Adrenal gland (tissue), 12 donors: ENCODE data around the gene SPAG9. TPM values are rescaled to one million over a fixed set of nuclear protein-coding genes. Genes with fewer than 3 reads are reported as not detected.
"Not testable (repeated sequence)": the region's sequence is repeated elsewhere in the genome, so short reads cannot be mapped to it uniquely, and the experiment has no call there.

Experiments
- DNase-seq, 7 donors: peaks; one replicate each; pipeline ENCODE4 v3.0.0-alpha.2; 2019 to 2020
- H3K27ac ChIP-seq, 5 donors: fragments of 200-600 bp; sonication (generic) in 4 of 5; 1 replicate in 3 of 5; 2 replicates in 2 of 5; pipeline versions ENCODE4 v1.5.1 to v1.8.0; 2016 to 2020; ENCODE audit warnings: mild to moderate bottlenecking in 1 of 5
- H3K27me3 ChIP-seq: fragments of 200-600 bp; 2 replicates; pipeline ENCODE4 v1.8.0; 2021
- H3K36me3 ChIP-seq, 2 donors: fragments of 200-600 bp; replicated peaks in 1 of 2; 1 replicate in 1 of 2; 2 replicates in 1 of 2; pipeline versions ENCODE4 v1.5.1 to v1.8.0; 2018 to 2022
- H3K4me1 ChIP-seq, 2 donors: fragments of 200-600 bp; replicated peaks in 1 of 2; 1 replicate in 1 of 2; 2 replicates in 1 of 2; pipeline versions ENCODE4 v1.5.1 to v1.8.0; 2018 to 2021
- H3K4me3 ChIP-seq, 4 donors: fragments of 200-600 bp; sonication (generic) in 3 of 4; one replicate each; pipeline ENCODE4 v1.5.1; 2016 to 2018
- H3K9me3 ChIP-seq, 3 donors: fragments of 200-600 bp; sonication (generic) in 1 of 3; replicated peaks in 1 of 3; 1 replicate in 2 of 3; 2 replicates in 1 of 3; pipeline versions ENCODE4 v1.5.1 to v1.8.0; 2016 to 2021
- CTCF ChIP-seq, 6 experiments: fragments of 450-650 bp in 4 of 6; fragments of 200-600 bp in 2 of 6; sonication (generic) in 1 of 6; IDR thresholded peaks; 1 replicate in 5 of 6; 2 replicates in 1 of 6; pipeline versions ENCODE4 v1.5.1 to v1.8.0; 2016 to 2021; ENCODE audit warnings: antibody characterized with exemption in 6 of 6, mild to moderate bottlenecking in 2 of 6, moderate library complexity in 1 of 6
- POLR2A ChIP-seq, 2 donors: fragments of 450-650 bp; IDR thresholded peaks; one replicate each; pipeline ENCODE4 v1.6.1; 2017; ENCODE audit warnings: antibody characterized with exemption in 2 of 2, mild to moderate bottlenecking in 2 of 2, moderate library complexity in 1 of 2
- WGBS, 4 donors: extraction: QIAGEN DNeasy Blood & Tissue Kit in 2 of 4; methylation state at CpG; one replicate each; pipeline versions ENCODE4 v1.1.5 to v1.1.7; 2013 to 2017; 5-methylcytosine and 5-hydroxymethylcytosine counted together
- intact Hi-C, 2 donors: fragments of 100-400 bp; cut with DNase I; formaldehyde crosslinking; loops; one replicate each; pipeline versions ENCODE4 v1.14.1 to v1.15.0; 2022 to 2023
- polyA plus RNA-seq, 3 donors: library from polyadenylated mRNA; stranded (reverse); fragments of 200-250 nt in 2 of 3; fragments of 350-450 nt in 1 of 3; fragmentation: Illumina TruSeq in 1 of 3; extraction: RNeasy Lipid Tissue Mini Kit (QIAGEN cat#74804) in 1 of 3; gene quantifications; one replicate each; pipeline ENCODE4 v1.2.3, GENCODE V29; 2013 to 2014
- total RNA-seq, 9 donors: library from RNA; depleted of rRNA in 4 of 9; stranded (reverse); fragments of >200 nt in 4 of 9; fragments of 120-200 nt in 1 of 9; fragmentation: NEBNext Ultra II Directional in 1 of 9; extraction: Animal tissue kit (Norgen Biotek cat#: 25700) in 1 of 9; gene quantifications; one replicate each; pipeline versions ENCODE4 v1.1.0 to v1.2.4, GENCODE V29; 2013 to 2023
- donor health status: healthy with polysubstance abuse.
- donor health status: Bipolar disorder and iron deficiency.
- donor health status: DM: yes; HTN: yes; CAD: no.
- donor health status: DM: no; HTN: no; CAD: no.
- donor health status: DM: no; HTN: no; CAD: no.
- donor health status: DM: yes; HTN: yes; CAD: no.

SPAG9 gene
- total and polyA plus RNA-seq, 12 donors = 23.5 to 99.8 (median 62.9) TPM

- Histone ChIP-seq H3K4me1 (peaks cover 26 to 29% of the 10 kb centered on the region in 2 donors), H3K27ac (peak overlapping the region in 3 of 5 donors; percentile 99 to 100 (median 100)), H3K36me3 (no peaks in the 10 kb centered on the region), H3K27me3 (no peaks in the 10 kb centered on the region), H3K9me3 (no peaks in the 10 kb centered on the region), H3K4me3 (peak overlapping the region in 1 of 4 donors; percentile 84)
- TF ChIP-seq CTCF (IDR thresholded peaks at IDR 0.05) (no peak), POLR2A (IDR thresholded peaks at IDR 0.05) (no peak)
- DNase-seq = peak in 5 of 7 donors; percentile 18 to 70 (median 42)
- intact Hi-C loops = loop anchor here in 1 of 2 donors (10.0 kb wide), 1 partner anchor 64 kb away; no protein-coding TSS in a partner anchor
- 49 to 52% (median 51%) methylated on average over 14 of the region's 14 CpGs for WGBS, 4 donors
These were observed 2.1 kb downstream of the SPAG9 start for GRCh38 chr17:51118330-51119195.

- intact Hi-C loops = loop anchor here in 1 of 2 donors (10.0 kb wide), 1 partner anchor 60 kb away; no protein-coding TSS in a partner anchor
- Histone ChIP-seq H3K36me3 (no peaks in the 10 kb centered on the region), H3K9me3 (no peaks in the 10 kb centered on the region), H3K4me3 (no peak overlapping the region), H3K4me1 (peaks cover 30 to 39% of the 10 kb centered on the region in 2 donors), H3K27ac (no peak overlapping the region), H3K27me3 (no peaks in the 10 kb centered on the region)
- TF ChIP-seq CTCF (IDR thresholded peaks at IDR 0.05) = no peak
- no peak for TF ChIP-seq POLR2A (IDR thresholded peaks at IDR 0.05)
- WGBS, 4 donors = 86 to 91% (median 89%) methylated on average over 4 of the region's 4 CpGs
- no peak for DNase-seq
These were observed 5.5 kb downstream of the SPAG9 start for GRCh38 chr17:51115179-51115578.

- not testable (repeated sequence) for H3K4me3 ChIP-seq, H3K9me3 ChIP-seq, H3K36me3 ChIP-seq, H3K27me3 ChIP-seq
- Histone ChIP-seq H3K27ac (peak overlapping the region in 4 of 5 donors; percentile 47 to 65 (median 56)), H3K4me1 (peaks cover 15 to 20% of the 10 kb centered on the region in 2 donors)
- intact Hi-C loops = loop anchor here in 1 of 2 donors (10.0 kb wide), 1 partner anchor 58 kb away; no protein-coding TSS in a partner anchor
- peak; percentile 62 to 91 (median 84) for DNase-seq
- 57 to 64% (median 62%) methylated on average over 15 to 16 of the region's 16 CpGs for WGBS, 4 donors
These were observed 8.1 kb downstream of the SPAG9 start for GRCh38 chr17:51112303-51113222.

- peaks cover 15 to 25% of the 10 kb centered on the region in 2 donors for H3K4me1 ChIP-seq
- 95 to 100% (median 100%) methylated on average over 1 of the region's 1 CpG for WGBS, 4 donors
These were observed 12.9 kb downstream of the SPAG9 start for GRCh38 chr17:51107778-51108177.

More at GRCh38 chr17:51107778-51108177, 12.9 kb downstream of the SPAG9 start:
- Histone ChIP-seq H3K4me3 (no peak overlapping the region), H3K9me3 (no peaks in the 10 kb centered on the region), H3K27ac (no peak overlapping the region), H3K27me3 (no peaks in the 10 kb centered on the region), H3K36me3 (no peaks in the 10 kb centered on the region)
- no peak for DNase-seq
- intact Hi-C loops = no loop called here
- no peak for TF ChIP-seq CTCF (IDR thresholded peaks at IDR 0.05)
- no peak for TF ChIP-seq POLR2A (IDR thresholded peaks at IDR 0.05)
